IPS-11a (cell line): ENCODE results near the gene USP53.
"Not testable (repeated sequence)": the region's sequence is repeated elsewhere in the genome, so short reads cannot be mapped to it uniquely, and the experiment has no call there.

Experiments used
- H3K4me3 ChIP-seq: one replicate; pipeline ENCODE4 v1.5.1; 2013; ENCODE audit warnings: low read depth, low read length, control low read depth

USP53 gene

DNA sequence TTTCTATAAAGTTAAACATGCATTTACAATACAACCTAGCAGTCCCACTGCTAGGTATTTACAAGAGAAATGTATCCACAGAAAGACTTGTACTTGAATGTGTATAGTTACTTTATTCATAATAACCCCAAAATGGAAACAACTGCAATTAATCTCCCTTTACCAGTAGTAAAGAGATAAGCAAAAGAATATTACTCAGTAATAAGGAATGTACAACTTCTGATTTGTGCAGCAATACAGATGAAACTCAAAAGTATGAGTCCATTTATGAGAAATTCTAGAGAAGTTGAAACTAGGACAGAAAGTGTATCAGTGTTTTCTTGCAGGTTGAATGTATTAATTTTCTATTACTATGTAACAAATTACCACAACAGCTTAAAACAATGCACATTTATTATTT is 15.2 kb downstream of the USP53 start:
- no peak overlapping the region for H3K4me3 ChIP-seq

DNA sequence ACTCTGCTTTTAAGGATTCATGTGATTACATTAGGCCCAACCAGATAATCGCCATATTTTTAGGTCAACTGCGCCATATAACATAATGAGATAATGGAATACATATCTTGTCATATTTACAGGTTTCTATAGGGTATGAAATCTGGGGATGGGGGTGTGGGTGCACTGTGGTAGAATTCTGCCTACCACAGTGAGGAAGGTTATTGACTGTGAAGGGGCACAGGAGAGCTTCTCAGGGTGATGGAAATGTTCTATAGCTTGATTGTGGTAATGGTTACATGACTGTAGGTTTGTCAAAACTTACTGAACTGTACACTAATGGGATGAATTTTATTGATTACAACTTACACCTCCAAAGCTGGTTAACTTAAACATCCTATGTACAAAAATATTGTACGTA is 15.9 kb downstream of the USP53 start:
- no peak overlapping the region for H3K4me3 ChIP-seq

DNA sequence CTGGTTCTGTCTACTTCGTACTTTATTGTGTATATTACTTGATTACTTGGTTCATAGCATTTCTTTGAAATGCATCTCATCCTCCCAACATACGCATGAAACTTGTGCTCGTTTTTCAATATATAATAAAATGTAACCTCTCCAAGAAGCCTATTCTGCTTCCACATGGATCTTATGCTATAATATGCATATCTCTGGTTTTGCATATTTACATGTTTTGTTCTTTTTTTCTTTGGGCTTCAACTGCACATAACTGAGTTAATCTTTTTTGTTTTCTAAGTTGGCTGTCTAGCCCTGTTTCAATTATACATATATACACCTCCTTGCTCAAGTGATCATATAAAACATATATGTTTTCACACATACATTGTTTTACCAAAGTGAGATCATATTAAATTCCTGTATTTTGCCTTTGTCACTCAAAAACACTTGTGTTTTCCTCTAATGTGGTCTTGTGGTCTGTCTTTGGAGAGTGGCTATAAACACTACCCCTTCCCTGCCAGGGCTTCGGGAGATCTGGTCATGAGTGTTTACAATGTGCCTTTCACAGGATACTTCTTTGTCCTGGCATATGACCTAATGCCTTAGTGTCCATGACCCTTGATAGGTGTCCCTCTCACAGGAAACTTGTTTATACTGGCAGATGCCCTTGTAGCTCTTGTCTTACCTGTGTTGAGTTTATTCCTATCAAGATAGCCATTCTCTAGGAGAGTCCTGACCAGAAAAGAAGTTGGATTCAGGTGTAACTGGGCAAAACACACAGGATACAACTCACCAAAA is 17.6 kb downstream of the USP53 start:
- H3K4me3 ChIP-seq: no peak overlapping the region

DNA sequence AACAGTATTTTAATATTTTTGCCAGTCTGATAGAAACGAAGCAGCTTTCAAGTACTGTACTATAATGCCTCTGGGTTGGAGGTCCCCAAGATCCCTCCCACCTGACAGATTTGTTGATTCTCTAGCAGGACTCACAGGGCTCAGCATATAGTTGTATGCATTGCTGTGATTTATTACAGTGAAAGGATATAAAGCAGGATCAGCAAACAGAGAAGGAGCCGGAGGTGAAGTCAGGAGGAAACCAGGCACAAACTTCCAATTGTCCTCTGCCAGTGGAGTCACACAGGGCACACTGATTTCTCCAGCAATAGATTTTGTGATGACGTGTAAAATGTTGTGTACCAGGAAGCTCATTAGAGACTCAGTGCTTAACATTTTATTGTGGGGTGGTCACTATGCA is 19.0 kb downstream of the USP53 start:
- no peak overlapping the region for H3K4me3 ChIP-seq

- no peak overlapping the region for H3K4me3 ChIP-seq
These were observed 19.8 kb downstream of the USP53 start for GRCh38 chr4:119232286-119232685.

GRCh38 chr4:119233191-119233590 is 20.7 kb downstream of the USP53 start:
- H3K4me3 ChIP-seq: no peak overlapping the region

DNA sequence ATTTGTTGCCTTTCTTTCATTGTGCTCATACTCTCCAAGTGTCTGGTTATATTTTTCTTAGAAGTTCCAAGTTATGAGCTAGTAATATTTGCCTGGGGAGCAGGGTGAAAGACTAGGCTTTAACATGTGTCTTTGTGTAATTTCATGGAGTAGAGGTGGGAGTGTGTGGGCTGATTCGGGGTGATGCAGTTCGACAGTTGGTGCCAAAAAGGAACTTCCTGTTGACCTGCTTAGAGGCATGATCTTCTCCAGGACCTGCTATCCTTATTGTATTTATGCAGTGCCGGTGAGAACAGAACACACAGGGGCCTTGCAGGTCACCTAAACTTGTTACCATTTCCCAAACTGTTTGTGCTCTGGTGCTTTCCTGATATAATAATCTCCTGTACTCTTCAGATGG is 21.2 kb downstream of the USP53 start:
- H3K4me3 ChIP-seq: no peak overlapping the region

DNA sequence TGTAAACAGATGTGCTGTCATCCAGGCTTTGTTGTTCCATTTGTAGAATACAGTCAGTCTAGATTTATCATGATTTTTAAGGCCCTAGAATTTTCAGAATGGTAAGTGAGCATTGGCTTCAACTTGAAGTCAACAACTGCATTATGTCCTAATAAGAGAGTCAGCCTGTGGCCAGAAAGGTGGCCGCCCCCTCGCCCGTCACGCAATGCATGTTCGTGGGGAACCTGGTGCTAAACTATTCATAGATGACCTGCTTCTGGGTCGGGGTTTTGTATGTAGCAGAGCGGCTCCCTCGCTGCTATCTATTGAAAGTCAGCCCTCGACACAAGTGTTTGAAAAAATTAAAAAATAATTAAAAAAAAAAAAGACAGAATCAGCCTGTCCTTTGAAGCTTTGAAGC is 24.7 kb downstream of the USP53 start:
- H3K4me3 ChIP-seq: no peak overlapping the region

DNA sequence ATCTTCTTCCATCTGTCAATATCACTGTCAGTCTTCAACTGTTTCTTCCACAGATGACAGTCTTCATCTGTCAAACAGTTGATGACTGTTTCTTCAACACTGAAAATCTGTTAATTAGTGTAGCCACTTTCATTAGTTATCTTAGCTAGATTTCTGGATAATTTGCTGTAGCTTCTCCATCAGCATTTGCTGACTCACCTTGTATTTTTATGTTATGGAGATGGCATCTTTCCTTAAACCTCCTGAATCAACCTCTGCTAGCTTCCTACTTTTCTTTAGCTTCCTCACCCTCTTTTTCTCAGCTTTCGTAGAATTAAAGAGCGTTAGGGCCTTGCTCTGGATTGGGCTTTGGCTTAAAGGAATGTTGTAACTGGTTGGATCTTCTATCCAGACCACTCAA is 25.1 kb downstream of the USP53 start:
- no peak overlapping the region for H3K4me3 ChIP-seq

DNA sequence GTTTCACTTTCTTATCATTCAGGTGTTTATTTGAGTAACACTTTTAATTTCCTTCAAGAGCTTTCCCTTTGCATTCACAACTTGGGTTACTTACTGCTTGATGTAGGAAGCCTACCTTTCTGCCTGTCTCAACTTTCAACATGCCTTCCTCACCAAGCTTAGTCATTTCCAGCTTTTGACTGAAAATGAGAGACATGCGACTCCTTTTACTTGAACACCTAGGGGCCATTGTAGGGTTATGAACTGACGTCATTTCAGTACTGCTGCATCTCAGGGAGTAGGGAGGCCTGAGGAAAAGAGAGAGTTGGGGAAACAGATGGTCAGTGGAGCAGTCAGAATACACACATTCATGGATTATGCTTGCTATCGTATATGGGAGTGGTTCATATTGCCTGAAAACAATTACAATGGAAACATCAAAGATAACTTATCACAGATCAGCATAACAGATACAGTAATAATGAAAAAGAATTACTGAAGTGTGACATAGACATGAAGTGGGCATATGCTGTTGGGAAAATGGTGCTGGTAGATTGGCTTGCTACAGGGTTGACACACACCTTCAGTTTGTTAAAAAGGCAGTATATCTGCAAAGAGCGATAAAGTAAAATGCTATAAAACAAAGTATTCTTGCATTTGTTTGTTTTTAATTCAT is 25.7 kb downstream of the USP53 start:
- no peak overlapping the region for H3K4me3 ChIP-seq

- no peak overlapping the region for H3K4me3 ChIP-seq
These were observed 27.6 kb downstream of the USP53 start for GRCh38 chr4:119240128-119240527.

GRCh38 chr4:119240568-119240967 is 28.1 kb downstream of the USP53 start:
- no peak overlapping the region for H3K4me3 ChIP-seq

GRCh38 chr4:119242417-119242816 is 29.9 kb downstream of the USP53 start:
- no peak overlapping the region for H3K4me3 ChIP-seq

- no peak overlapping the region for H3K4me3 ChIP-seq
These were observed 31.4 kb downstream of the USP53 start for GRCh38 chr4:119243868-119244267.

GRCh38 chr4:119244344-119244743 is 31.8 kb downstream of the USP53 start:
- no peak overlapping the region for H3K4me3 ChIP-seq

DNA sequence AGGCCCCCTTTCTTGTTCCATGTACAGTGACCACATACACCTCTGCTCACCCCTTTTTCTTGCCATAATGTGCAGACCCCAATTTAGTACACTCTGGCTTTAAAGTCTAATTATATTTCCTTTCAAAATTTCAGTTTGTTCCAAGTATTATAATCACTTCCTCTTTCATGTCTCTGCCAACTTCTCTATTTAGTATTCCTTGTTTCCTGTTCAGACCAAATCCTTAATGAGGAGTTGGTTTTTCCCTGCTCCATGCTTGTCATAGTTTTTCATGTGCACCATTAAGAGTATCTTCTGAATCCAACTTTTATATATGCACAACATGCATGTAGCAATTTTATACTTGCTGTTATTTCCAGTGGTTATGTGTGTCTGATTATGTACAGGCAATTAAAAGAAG is 32.3 kb downstream of the USP53 start:
- H3K4me3 ChIP-seq: no peak overlapping the region

DNA sequence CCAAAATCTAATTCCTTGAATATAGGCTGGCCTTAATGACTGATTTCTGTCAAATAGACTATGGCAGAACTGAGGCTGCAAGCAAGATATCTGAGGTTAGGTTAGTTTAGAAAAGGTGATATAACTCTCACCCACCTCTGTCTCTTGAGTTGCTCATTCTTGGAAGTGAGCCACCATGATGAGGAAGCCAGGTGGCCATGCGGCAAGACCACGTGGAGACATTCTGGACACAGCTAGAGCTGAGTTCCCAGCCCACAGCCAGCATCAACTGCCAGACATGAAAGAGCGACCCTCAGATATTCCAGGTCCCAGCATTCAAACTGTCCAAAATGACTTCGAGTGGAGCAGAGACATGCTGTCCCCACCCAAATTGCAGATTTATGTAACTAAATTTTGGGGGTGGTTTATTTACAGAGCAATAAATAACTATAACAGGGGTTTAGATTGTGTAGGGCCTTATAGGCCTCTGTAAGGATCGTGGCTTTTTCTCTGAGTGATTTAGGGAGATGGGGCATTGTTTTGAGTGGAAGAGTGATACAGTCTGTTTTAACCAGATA is 33.7 kb downstream of the USP53 start:
- no peak overlapping the region for H3K4me3 ChIP-seq

GRCh38 chr4:119251037-119251436 is 38.5 kb downstream of the USP53 start:
- H3K4me3 ChIP-seq: not testable (repeated sequence)

DNA sequence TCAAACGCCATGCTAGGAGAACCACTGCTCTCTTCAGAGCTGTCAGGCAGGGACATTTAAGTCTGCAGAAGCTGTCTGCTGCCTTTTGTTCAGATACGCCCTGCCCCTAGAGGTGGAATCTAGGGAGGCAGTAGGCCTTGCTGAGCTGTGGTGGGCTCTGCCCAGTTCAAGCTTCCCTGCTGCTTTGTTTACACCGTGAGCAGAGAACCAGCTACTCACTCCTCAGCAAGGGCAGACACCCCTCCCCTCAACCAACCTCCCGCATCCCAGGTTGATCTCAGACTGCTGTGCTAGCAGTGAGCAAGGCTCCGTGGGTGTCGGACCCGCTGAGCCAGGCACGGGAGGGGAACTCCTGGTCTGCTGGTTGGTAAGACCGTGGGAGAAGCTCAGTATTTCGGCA is 42.7 kb downstream of the USP53 start:
- not testable (repeated sequence) for H3K4me3 ChIP-seq

DNA sequence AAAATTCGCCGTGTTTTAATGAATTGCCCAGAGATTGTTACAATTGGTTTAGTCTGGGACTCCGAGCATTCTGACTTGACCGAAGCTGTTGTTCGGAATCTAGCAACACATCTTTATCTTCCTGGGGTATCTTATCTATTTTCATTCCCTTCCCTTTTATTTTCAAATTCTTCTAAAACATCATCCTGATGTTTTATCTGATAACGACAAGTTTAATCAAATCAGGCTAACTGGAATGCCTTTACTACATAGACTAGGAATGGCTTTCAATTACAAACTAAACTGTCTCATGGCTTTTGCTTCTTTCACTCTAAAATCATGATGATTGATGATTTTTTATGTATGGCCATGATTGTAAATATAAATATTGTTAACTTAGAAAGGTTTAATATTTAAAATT is 48.0 kb downstream of the USP53 start:
- no peak overlapping the region for H3K4me3 ChIP-seq

DNA sequence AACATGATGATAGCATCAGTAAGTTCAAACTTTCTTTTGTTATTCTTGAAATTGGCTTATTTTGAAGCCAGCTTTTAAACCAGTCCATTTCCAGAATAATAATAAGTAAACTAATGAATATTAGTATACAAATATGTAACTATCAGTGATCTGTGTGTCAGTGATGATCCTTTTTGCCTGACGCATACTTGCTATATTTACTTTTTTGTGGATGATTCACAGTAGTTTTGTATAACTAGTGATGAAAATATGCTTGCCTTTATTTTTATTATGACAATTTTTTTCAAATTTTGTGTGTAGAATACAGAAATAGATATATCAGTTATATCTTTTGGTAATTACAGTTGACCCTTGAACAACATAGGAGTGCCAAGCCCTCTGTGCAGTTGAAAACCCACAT is 49.5 kb downstream of the USP53 start:
- H3K4me3 ChIP-seq: no peak overlapping the region

GRCh38 chr4:119264743-119265142 is 52.2 kb downstream of the USP53 start:
- H3K4me3 ChIP-seq: no peak overlapping the region
